ENCODE measurements around the gene SLC23A2. TPM values are rescaled to one million over a fixed set of nuclear protein-coding genes. Genes with fewer than 3 reads are reported as not detected.

SLC23A2 gene
- total RNA-seq, 2 donors from 2014 or later = 12.3 to 13.7 TPM

- Mint-ChIP-seq H3K27ac (no peak overlapping the region), H3K4me1 (peaks cover 27% of the 10 kb centered on the region), H3K36me3 (ENCODE audit: low read depth) (no peaks in the 10 kb centered on the region), H3K4me3 (no peak overlapping the region), H3K27me3 (ENCODE audit: insufficient read depth) (no peaks in the 10 kb centered on the region), H3K9me3 (no peaks in the 10 kb centered on the region)
- WGBS, 2 experiments (ENCODE audit: insufficient coverage in 1 of 2, insufficient read length in 1 of 2) = 90% methylated on average over 4 to 8 of the region's 8 CpGs
- peaks cover 4% of the 10 kb centered on the region for H3K4me1 ChIP-seq (ENCODE audit: control insufficient read depth, insufficient read depth, low read length)
- no peaks in the 10 kb centered on the region for H3K27me3 ChIP-seq (ENCODE audit: control insufficient read depth, insufficient read depth, low read length, poor library complexity, severe bottlenecking)
- no peak overlapping the region for H3K4me3 ChIP-seq (ENCODE audit: low read length)
- no peak overlapping the region for H3K27ac ChIP-seq (ENCODE audit: low read depth, low read length)
- no peak for TF ChIP-seq CTCF (conservative IDR thresholded peaks at IDR 0.05)
- no peaks in the 10 kb centered on the region for H3K9me3 ChIP-seq (ENCODE audit: control insufficient read depth, low read length)
- H3K9ac ChIP-seq (ENCODE audit: extremely low read depth, low read length, poor library complexity, severe bottlenecking) = no peak overlapping the region
- no peaks in the 10 kb centered on the region for H3K36me3 ChIP-seq (ENCODE audit: control insufficient read depth, insufficient read depth, low read length)
- DNase-seq = no peak
Observed at GRCh38 chr20:4811661-4812181, 189.6 kb downstream of the SLC23A2 start.

GRCh38 chr20:4811257-4811656 lies 190.1 kb downstream of the SLC23A2 start:
- H3K9ac ChIP-seq (ENCODE audit: extremely low read depth, low read length, poor library complexity, severe bottlenecking) = no peak overlapping the region
- Mint-ChIP-seq H3K4me1 (peaks cover 27% of the 10 kb centered on the region), H3K4me3 (no peak overlapping the region), H3K27me3 (ENCODE audit: insufficient read depth) (no peaks in the 10 kb centered on the region), H3K27ac (no peak overlapping the region), H3K9me3 (no peaks in the 10 kb centered on the region), H3K36me3 (ENCODE audit: low read depth) (no peaks in the 10 kb centered on the region)
- WGBS, 2 experiments (ENCODE audit: insufficient coverage in 1 of 2, insufficient read length in 1 of 2) = 81 to 96% methylated on average over 3 to 4 of the region's 4 CpGs
- no peak overlapping the region for H3K4me3 ChIP-seq (ENCODE audit: low read length)
- no peaks in the 10 kb centered on the region for H3K36me3 ChIP-seq (ENCODE audit: control insufficient read depth, insufficient read depth, low read length)
- no peak overlapping the region for H3K27ac ChIP-seq (ENCODE audit: low read depth, low read length)
- no peak for DNase-seq
- H3K4me1 ChIP-seq (ENCODE audit: control insufficient read depth, insufficient read depth, low read length) = peaks cover 4% of the 10 kb centered on the region
- H3K9me3 ChIP-seq (ENCODE audit: control insufficient read depth, low read length) = no peaks in the 10 kb centered on the region
- TF ChIP-seq CTCF (conservative IDR thresholded peaks at IDR 0.05) = no peak
- H3K27me3 ChIP-seq (ENCODE audit: control insufficient read depth, insufficient read depth, low read length, poor library complexity, severe bottlenecking) = no peaks in the 10 kb centered on the region

GRCh38 chr20:4810426-4811019 lies 190.8 kb downstream of the SLC23A2 start:
- Mint-ChIP-seq H3K4me3 (no peak overlapping the region), H3K27me3 (ENCODE audit: insufficient read depth) (no peaks in the 10 kb centered on the region), H3K27ac (no peak overlapping the region)

More at GRCh38 chr20:4810426-4811019, 190.8 kb downstream of the SLC23A2 start:
- no peaks in the 10 kb centered on the region for H3K9me3 ChIP-seq (ENCODE audit: control insufficient read depth, low read length)
- no peaks in the 10 kb centered on the region for H3K36me3 ChIP-seq (ENCODE audit: control insufficient read depth, insufficient read depth, low read length)
- no peaks in the 10 kb centered on the region for H3K9me3 Mint-ChIP-seq
- no peaks in the 10 kb centered on the region for H3K36me3 Mint-ChIP-seq (ENCODE audit: low read depth)
- no peak overlapping the region for H3K27ac ChIP-seq (ENCODE audit: low read depth, low read length)
- H3K9ac ChIP-seq (ENCODE audit: extremely low read depth, low read length, poor library complexity, severe bottlenecking) = no peak overlapping the region
- H3K4me1 Mint-ChIP-seq = peaks cover 27% of the 10 kb centered on the region
- H3K4me1 ChIP-seq (ENCODE audit: control insufficient read depth, insufficient read depth, low read length) = peaks cover 4% of the 10 kb centered on the region
- WGBS, 2 experiments (ENCODE audit: insufficient coverage in 1 of 2, insufficient read length in 1 of 2) = 84 to 93% methylated on average over 7 to 8 of the region's 8 CpGs
- H3K27me3 ChIP-seq (ENCODE audit: control insufficient read depth, insufficient read depth, low read length, poor library complexity, severe bottlenecking) = no peaks in the 10 kb centered on the region
- DNase-seq = no peak
- no peak overlapping the region for H3K4me3 ChIP-seq (ENCODE audit: low read length)
- no peak for TF ChIP-seq CTCF (conservative IDR thresholded peaks at IDR 0.05)

All from endodermal cell (in vitro differentiated cells).